GM12865 (cell line): ENCODE measurements around the gene B4GALNT4.
A peak's percentile ranks its signal among the peaks of the same experiment; 100 is the strongest.
"Not testable (repeated sequence)": the region's sequence is repeated elsewhere in the genome, so short reads cannot be mapped to it uniquely, and the experiment has no call there.

Source experiments
- DNase-seq: peaks from one replicate; pipeline ENCODE4 v3.0.0; 2010; ENCODE audit warnings: low read depth
- H3K4me3 ChIP-seq: 2 replicates; pipeline ENCODE4 v1.5.1; 2011; ENCODE audit warnings: mild to moderate bottlenecking, low read depth, low read length, control low read depth
- TF ChIP-seq, protein P1 (sequence below): IDR thresholded peaks from 2 replicates; pipeline ENCODE4 v1.5.1; 2011; ENCODE audit warnings: low read length, control low read depth, low read depth, inconsistent platforms; ENCODE audit not compliant: insufficient read depth; ENCODE audit errors: missing control alignments

Gene B4GALNT4, protein sequence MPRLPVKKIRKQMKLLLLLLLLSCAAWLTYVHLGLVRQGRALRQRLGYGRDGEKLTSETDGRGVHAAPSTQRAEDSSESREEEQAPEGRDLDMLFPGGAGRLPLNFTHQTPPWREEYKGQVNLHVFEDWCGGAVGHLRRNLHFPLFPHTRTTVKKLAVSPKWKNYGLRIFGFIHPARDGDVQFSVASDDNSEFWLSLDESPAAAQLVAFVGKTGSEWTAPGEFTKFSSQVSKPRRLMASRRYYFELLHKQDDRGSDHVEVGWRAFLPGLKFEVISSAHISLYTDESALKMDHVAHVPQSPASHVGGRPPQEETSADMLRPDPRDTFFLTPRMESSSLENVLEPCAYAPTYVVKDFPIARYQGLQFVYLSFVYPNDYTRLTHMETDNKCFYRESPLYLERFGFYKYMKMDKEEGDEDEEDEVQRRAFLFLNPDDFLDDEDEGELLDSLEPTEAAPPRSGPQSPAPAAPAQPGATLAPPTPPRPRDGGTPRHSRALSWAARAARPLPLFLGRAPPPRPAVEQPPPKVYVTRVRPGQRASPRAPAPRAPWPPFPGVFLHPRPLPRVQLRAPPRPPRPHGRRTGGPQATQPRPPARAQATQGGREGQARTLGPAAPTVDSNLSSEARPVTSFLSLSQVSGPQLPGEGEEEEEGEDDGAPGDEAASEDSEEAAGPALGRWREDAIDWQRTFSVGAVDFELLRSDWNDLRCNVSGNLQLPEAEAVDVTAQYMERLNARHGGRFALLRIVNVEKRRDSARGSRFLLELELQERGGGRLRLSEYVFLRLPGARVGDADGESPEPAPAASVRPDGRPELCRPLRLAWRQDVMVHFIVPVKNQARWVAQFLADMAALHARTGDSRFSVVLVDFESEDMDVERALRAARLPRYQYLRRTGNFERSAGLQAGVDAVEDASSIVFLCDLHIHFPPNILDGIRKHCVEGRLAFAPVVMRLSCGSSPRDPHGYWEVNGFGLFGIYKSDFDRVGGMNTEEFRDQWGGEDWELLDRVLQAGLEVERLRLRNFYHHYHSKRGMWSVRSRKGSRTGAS

DNA sequence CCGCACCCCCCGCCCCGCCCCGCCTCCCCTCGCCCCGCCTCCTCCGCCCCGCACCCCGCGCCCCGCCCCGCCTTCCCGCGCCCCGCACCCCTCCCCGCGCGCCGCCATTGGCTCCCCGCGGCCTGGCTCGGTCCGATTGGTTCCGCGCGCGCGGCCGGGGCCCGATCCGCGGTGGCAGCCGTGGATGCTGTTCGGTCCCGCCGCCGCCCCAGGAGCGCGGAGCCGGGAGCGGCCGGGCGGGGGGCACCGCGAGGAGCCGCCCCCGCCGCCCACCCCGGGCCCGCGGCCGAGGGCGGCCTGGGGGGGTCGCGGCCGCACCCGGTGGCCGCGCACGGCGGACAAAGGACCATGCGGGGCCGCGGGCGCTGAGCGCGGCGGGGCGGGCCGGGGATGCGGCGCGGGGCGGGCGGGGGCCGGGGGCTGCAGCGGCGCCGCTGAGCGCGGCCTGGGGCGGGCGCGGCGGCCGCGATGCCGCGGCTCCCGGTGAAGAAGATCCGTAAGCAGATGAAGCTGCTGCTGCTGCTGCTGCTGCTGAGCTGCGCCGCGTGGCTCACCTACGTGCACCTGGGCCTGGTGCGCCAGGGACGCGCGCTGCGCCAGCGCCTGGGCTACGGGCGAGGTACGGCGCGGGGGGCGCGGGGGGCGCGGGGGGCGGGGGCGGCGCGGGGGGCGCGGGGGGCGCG is at the start of gene B4GALNT4:
Gene B4GALNT4, plus strand, starts transcription at position 164 of the 683 bp plus-strand sequence. Its CDS starts 305 bp downstream, at position 469.
- DNase-seq = no peak
- TF ChIP-seq, protein P1, sequence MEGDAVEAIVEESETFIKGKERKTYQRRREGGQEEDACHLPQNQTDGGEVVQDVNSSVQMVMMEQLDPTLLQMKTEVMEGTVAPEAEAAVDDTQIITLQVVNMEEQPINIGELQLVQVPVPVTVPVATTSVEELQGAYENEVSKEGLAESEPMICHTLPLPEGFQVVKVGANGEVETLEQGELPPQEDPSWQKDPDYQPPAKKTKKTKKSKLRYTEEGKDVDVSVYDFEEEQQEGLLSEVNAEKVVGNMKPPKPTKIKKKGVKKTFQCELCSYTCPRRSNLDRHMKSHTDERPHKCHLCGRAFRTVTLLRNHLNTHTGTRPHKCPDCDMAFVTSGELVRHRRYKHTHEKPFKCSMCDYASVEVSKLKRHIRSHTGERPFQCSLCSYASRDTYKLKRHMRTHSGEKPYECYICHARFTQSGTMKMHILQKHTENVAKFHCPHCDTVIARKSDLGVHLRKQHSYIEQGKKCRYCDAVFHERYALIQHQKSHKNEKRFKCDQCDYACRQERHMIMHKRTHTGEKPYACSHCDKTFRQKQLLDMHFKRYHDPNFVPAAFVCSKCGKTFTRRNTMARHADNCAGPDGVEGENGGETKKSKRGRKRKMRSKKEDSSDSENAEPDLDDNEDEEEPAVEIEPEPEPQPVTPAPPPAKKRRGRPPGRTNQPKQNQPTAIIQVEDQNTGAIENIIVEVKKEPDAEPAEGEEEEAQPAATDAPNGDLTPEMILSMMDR = no peak
- H3K4me3 ChIP-seq = no peak within 1 kb of the TSS

DNA sequence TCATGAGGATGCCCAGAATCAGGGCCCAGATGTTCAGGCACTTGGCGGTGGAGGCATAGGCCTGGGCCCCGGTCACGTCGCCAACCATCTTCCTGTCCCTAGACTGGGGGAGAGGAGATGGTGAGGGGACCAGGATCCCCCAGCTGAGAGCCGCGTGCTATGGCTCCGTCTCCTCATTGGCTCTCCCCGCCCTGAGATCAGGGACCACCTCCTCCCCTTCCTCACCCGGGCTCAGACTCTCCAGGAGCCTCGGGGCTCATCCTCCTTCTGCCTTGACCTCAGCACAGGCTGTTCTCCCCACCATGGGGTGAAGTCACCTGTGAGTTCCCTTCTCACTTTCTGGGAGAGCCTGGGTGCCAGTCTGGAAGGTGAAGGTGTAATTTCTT is 49.4 kb upstream of the B4GALNT4 start:
- DNase-seq, H3K4me3 ChIP-seq: not testable (repeated sequence)

DNA sequence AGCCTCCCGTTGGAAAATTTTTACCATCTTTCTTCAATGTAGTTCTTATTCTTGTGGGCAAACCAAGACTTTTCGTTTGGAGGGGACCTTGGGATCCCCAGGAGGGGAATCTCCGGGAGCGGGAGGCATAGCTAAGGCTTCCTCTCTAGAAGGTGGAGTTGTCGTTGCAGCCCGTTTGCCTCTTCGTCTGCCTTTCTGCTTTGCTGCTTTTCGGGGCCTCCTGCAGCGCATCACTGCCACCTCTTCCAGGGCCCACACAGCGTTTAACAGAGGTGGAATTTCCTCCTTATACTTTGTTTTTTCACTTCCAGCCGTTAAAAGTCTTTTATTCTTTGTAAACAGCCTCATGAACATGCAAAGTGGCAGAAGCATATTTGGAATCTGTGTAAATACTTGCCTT is 45.1 kb upstream of the B4GALNT4 start:
- TF ChIP-seq, protein P1 = no peak

DNA sequence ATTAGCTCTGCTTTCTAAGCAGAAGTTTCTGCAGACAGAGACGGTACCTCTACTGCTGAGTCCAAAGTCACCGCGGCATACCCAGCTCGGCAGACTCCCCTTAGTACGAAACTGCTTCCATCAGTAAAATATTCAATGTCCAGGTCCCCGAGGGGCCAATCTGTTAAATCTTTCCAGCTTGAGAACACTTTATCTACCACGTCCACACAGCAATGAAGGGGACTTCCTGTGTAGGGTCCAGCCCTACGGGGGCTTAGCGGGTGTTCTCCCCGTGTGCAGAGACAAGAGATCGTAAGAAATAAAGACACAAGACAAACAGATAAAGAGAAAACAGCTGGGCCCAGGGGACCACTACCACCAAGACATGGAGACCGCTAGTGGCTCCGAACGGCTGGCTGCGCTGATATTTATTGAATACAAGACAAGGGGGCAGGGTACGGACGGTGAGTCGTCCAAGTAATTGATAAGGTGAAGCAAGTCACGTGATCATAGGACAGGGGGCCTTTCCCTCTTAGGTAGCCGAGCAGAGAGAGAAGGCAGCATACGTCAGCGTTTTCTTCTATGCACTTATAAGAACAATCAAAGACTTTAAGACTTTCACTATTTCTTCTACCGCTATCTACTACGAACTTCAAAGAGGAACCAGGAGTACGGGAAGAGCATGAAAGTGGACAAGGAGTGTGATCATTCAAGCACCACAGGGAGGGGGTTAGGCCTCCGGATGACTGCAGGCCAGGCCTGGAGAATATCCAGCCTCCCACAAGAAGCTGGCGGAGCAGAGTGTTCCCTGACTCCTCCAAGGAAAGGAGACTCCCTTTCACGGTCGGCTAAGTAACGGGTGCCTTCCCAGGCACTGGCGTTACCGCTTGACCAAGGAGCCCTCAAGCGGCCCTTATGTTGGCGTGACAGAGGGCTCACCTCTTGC is 44.4 kb upstream of the B4GALNT4 start:
- not testable (repeated sequence) for H3K4me3 ChIP-seq, DNase-seq

More for the DNA sequence above, 45.1 kb upstream of the B4GALNT4 start:
- DNase-seq = no peak
- no peak overlapping the region for H3K4me3 ChIP-seq

DNA sequence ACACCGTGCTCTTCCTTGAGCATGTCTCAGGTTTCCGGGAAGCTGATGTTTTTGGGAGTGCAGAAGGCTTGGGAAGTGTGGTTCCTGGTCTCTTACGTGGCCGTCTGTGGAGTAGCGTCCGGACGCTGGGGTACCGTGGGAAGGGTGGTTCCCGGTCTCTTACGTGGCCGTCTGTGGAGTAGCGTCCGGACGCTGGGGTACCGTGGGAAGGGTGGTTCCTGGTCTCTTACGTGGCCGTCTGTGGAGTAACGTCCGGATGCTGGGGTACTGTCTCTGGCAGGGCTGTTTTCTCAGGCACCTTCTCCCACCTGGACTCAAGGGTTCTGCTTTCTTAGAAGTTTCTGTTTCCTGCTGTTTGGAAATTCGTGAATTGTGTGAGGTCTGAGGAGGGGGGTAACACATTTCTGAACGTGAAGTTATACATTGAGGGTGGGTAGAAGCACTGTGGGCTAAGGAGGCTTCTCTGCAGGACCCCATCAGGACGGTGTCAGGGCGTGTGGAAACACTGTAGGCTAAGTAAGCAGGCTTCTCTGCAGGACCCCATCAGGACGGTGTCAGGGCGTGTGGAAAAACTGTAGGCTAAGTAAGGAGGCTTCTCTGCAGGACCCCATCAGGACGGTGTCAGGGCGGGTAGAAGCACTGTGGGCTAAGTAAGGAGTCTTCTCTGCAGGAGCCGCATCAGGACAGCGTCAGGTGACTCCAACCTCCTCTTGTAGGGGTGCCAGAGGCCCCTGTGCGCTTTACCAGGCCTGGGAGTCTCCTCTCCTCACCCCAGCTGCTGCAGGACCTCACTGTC is 43.3 kb upstream of the B4GALNT4 start:
- H3K4me3 ChIP-seq = peak overlapping the region; percentile 40
- TF ChIP-seq, protein P1 = no peak
- DNase-seq = no peak

DNA sequence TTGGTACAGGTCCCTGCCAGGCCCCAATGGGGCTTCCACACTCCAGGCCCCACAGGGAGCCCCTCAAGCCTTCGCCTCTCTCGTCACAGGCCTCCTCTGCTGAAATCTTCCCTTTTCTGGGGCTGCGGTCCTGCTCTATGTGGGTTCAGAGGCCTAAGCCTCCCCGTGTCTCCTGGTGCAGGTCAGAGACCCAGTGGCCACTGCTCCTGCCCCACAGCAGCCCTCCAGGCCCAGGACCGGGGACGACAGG is 42.8 kb upstream of the B4GALNT4 start:
- no peak for DNase-seq
- TF ChIP-seq, protein P1 = no peak
- peak overlapping the region; percentile 40 for H3K4me3 ChIP-seq
